ENCODE measurements around the gene MTREX. TPM values are rescaled to one million over a fixed set of nuclear protein-coding genes. Genes with fewer than 3 reads are reported as not detected.

The MTREX gene
- total and polyA plus RNA-seq, 4 donors = 13.0 to 88.4 (median 51.4) TPM

- DNase-seq = no peak
- no peaks in the 10 kb centered on the region for H3K27me3 ChIP-seq (ENCODE audit: control insufficient read depth in 1 of 2, insufficient read depth in 2 of 2, low read length in 1 of 2)
- peaks cover 0 to 3% of the 10 kb centered on the region in 2 donors for H3K36me3 ChIP-seq (ENCODE audit: control insufficient read depth in 1 of 2, insufficient read depth in 2 of 2, low read length in 1 of 2)
- H3K9me3 ChIP-seq (ENCODE audit: control insufficient read depth, low read length) = no peaks in the 10 kb centered on the region
- no peak for ATAC-seq (ENCODE audit: low FRiP score)
- no peak overlapping the region for H3K27ac ChIP-seq (ENCODE audit: low read depth in 1 of 2, low read length in 2 of 2)
- no peak overlapping the region for H3K4me3 ChIP-seq (ENCODE audit: low read length in 2 of 2)
- H3K4me1 ChIP-seq (ENCODE audit: control insufficient read depth in 1 of 2, insufficient read depth in 2 of 2, low read length in 2 of 2) = peaks cover 2 to 3% of the 10 kb centered on the region in 2 donors
- intact Hi-C loops (cut with DNase I) = no loop called here
Observed at GRCh38 chr5:55416306-55416705, 108.5 kb downstream of the MTREX start.

- Histone ChIP-seq H3K4me3 (ENCODE audit: low read length in 2 of 2) (no peak overlapping the region), H3K36me3 (ENCODE audit: control insufficient read depth in 1 of 2, insufficient read depth in 2 of 2, low read length in 1 of 2) (peaks cover 3 to 6% of the 10 kb centered on the region in 2 donors), H3K27ac (ENCODE audit: low read depth in 1 of 2, low read length in 2 of 2) (peak overlapping the region in 1 of 2 donors; percentile 59), H3K4me1 (ENCODE audit: control insufficient read depth in 1 of 2, insufficient read depth in 2 of 2, low read length in 2 of 2) (peaks cover 2 to 3% of the 10 kb centered on the region in 2 donors), H3K27me3 (ENCODE audit: control insufficient read depth in 1 of 2, insufficient read depth in 2 of 2, low read length in 1 of 2) (no peaks in the 10 kb centered on the region), H3K9me3 (ENCODE audit: control insufficient read depth, low read length) (no peaks in the 10 kb centered on the region)
- DNase-seq (no peak), ATAC-seq (ENCODE audit: low FRiP score) (no peak)
- intact Hi-C loops (cut with DNase I) = no loop called here
Observed at GRCh38 chr5:55418994-55419968, 111.5 kb downstream of the MTREX start.

GRCh38 chr5:55421074-55421529 is 113.3 kb downstream of the MTREX start:
- intact Hi-C loops (cut with DNase I) = no loop called here
- peaks cover 6 to 7% of the 10 kb centered on the region in 2 donors for H3K36me3 ChIP-seq (ENCODE audit: control insufficient read depth in 1 of 2, insufficient read depth in 2 of 2, low read length in 1 of 2)
- H3K27ac ChIP-seq (ENCODE audit: low read depth in 1 of 2, low read length in 2 of 2) = peak overlapping the region in 1 of 2 donors; percentile 44

GRCh38 chr5:55426455-55426854 is 118.7 kb downstream of the MTREX start:
- DNase-seq = no peak
- no peaks in the 10 kb centered on the region for H3K27me3 ChIP-seq (ENCODE audit: control insufficient read depth in 1 of 2, insufficient read depth in 2 of 2, low read length in 1 of 2)
- WGBS, 2 donors = 96 to 97% methylated on average over 4 of the region's 4 CpGs
- H3K4me3 ChIP-seq (ENCODE audit: low read length in 2 of 2) = no peak overlapping the region
- ATAC-seq (ENCODE audit: low FRiP score) = no peak
- intact Hi-C loops (cut with DNase I) = no loop called here
- H3K9me3 ChIP-seq (ENCODE audit: control insufficient read depth, low read length) = no peaks in the 10 kb centered on the region
- peaks cover 0 to 5% of the 10 kb centered on the region in 2 donors for H3K4me1 ChIP-seq (ENCODE audit: control insufficient read depth in 1 of 2, insufficient read depth in 2 of 2, low read length in 2 of 2)
- H3K36me3 ChIP-seq (ENCODE audit: control insufficient read depth in 1 of 2, insufficient read depth in 2 of 2, low read length in 1 of 2) = peaks cover 7% of the 10 kb centered on the region in 2 donors
- H3K27ac ChIP-seq (ENCODE audit: low read depth in 1 of 2, low read length in 2 of 2) = no peak overlapping the region

More at GRCh38 chr5:55421074-55421529, 113.3 kb downstream of the MTREX start:
- no peak for ATAC-seq (ENCODE audit: low FRiP score)
- Histone ChIP-seq H3K4me1 (ENCODE audit: control insufficient read depth in 1 of 2, insufficient read depth in 2 of 2, low read length in 2 of 2) (peaks cover 2 to 3% of the 10 kb centered on the region in 2 donors), H3K4me3 (ENCODE audit: low read length in 2 of 2) (no peak overlapping the region), H3K27me3 (ENCODE audit: control insufficient read depth in 1 of 2, insufficient read depth in 2 of 2, low read length in 1 of 2) (no peaks in the 10 kb centered on the region), H3K9me3 (ENCODE audit: control insufficient read depth, low read length) (no peaks in the 10 kb centered on the region)
- 82 to 85% methylated on average over 4 of the region's 4 CpGs for WGBS, 2 donors
- DNase-seq = no peak

- H3K27ac ChIP-seq (ENCODE audit: low read depth in 1 of 2, low read length in 2 of 2) = no peak overlapping the region
- WGBS, 2 donors = 27 to 45% methylated on average over 1 of the region's 1 CpG
Observed at GRCh38 chr5:55427157-55427556, 119.4 kb downstream of the MTREX start.

DNA sequence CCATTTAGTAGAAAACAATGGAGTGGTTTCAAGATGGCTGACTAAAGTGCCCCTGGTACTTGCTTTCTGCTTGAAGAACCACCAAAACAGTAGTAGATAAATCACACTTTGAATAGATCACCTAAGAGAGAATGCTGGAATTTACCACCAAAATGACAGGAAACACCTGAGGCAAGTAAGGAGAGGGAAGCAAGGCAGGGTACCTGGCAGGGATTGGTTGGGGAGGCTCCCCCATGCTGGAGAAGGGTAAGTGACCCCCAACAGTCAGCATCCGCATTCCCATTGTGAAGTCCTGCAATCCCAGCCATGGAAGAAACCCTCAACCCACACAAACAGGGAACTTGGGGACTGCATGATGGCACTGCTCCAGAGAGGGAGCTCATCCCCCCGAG is 121.4 kb downstream of the MTREX start:
- peaks cover 1 to 7% of the 10 kb centered on the region in 2 donors for H3K36me3 ChIP-seq (ENCODE audit: control insufficient read depth in 1 of 2, insufficient read depth in 2 of 2, low read length in 1 of 2)
- H3K4me3 ChIP-seq (ENCODE audit: low read length in 2 of 2) = no peak overlapping the region
- no peak overlapping the region for H3K27ac ChIP-seq (ENCODE audit: low read depth in 1 of 2, low read length in 2 of 2)
- peaks cover 0 to 5% of the 10 kb centered on the region in 2 donors for H3K4me1 ChIP-seq (ENCODE audit: control insufficient read depth in 1 of 2, insufficient read depth in 2 of 2, low read length in 2 of 2)
- no peaks in the 10 kb centered on the region for H3K27me3 ChIP-seq (ENCODE audit: control insufficient read depth in 1 of 2, insufficient read depth in 2 of 2, low read length in 1 of 2)
- intact Hi-C loops (cut with DNase I) = no loop called here
- no peaks in the 10 kb centered on the region for H3K9me3 ChIP-seq (ENCODE audit: control insufficient read depth, low read length)
- ATAC-seq (ENCODE audit: low FRiP score) = peak; percentile 21
- WGBS, 2 donors = 46 to 51% methylated on average over 2 of the region's 2 CpGs
- DNase-seq = no peak

More at GRCh38 chr5:55427157-55427556, 119.4 kb downstream of the MTREX start:
- Histone ChIP-seq H3K36me3 (ENCODE audit: control insufficient read depth in 1 of 2, insufficient read depth in 2 of 2, low read length in 1 of 2) (peaks cover 7% of the 10 kb centered on the region in 2 donors), H3K27me3 (ENCODE audit: control insufficient read depth in 1 of 2, insufficient read depth in 2 of 2, low read length in 1 of 2) (no peaks in the 10 kb centered on the region), H3K4me1 (ENCODE audit: control insufficient read depth in 1 of 2, insufficient read depth in 2 of 2, low read length in 2 of 2) (peaks cover 0 to 5% of the 10 kb centered on the region in 2 donors), H3K4me3 (ENCODE audit: low read length in 2 of 2) (no peak overlapping the region), H3K9me3 (ENCODE audit: control insufficient read depth, low read length) (no peaks in the 10 kb centered on the region)
- intact Hi-C loops (cut with DNase I) = no loop called here
- DNase-seq (peak in 1 of 2 donors; percentile 61), ATAC-seq (ENCODE audit: low FRiP score) (peak; percentile 60)

DNA sequence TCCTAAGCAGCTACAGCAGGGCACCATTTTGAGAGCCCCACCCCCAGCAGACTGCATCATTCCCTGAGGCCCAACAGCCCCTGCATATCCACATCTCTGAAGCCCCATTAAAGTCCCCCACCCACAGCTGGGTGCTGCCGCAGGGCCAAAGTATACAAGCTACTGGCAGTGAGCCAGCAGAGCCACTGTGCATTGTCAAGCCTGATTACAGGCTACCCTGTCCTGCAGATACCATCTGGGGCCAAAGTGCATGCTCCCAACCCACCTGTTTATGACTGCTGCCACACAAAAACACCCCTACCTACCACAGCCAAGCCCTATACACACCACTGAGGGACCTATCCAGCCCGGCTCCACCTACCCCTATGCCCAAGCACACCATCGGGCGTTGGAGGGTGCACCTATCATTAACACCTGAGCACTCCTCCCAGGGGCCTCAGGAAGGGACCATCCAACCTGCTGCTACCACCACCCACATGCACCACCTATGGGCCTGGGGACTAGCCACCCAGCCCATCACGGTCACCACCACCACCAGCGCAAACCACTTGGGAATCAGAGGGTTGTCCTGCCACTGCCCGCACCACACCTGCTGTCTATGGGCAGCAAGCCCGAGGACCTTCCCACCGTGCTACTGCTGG is 121.9 kb downstream of the MTREX start:
- WGBS, 2 donors = 91 to 94% methylated on average over 9 of the region's 9 CpGs
- intact Hi-C loops (cut with DNase I) = no loop called here
- H3K36me3 ChIP-seq (ENCODE audit: control insufficient read depth in 1 of 2, insufficient read depth in 2 of 2, low read length in 1 of 2) = peaks cover 0 to 7% of the 10 kb centered on the region in 2 donors
- H3K4me3 ChIP-seq (ENCODE audit: low read length in 2 of 2) = no peak overlapping the region
- ATAC-seq (ENCODE audit: low FRiP score) (peak; percentile 34), DNase-seq (no peak)
- peaks cover 0 to 5% of the 10 kb centered on the region in 2 donors for H3K4me1 ChIP-seq (ENCODE audit: control insufficient read depth in 1 of 2, insufficient read depth in 2 of 2, low read length in 2 of 2)
- no peaks in the 10 kb centered on the region for H3K9me3 ChIP-seq (ENCODE audit: control insufficient read depth, low read length)
- H3K27me3 ChIP-seq (ENCODE audit: control insufficient read depth in 1 of 2, insufficient read depth in 2 of 2, low read length in 1 of 2) = no peaks in the 10 kb centered on the region
- no peak overlapping the region for H3K27ac ChIP-seq (ENCODE audit: low read depth in 1 of 2, low read length in 2 of 2)

- WGBS, 2 donors = 94% methylated on average over 4 of the region's 4 CpGs
Observed at GRCh38 chr5:55432549-55432948, 124.8 kb downstream of the MTREX start.

More at GRCh38 chr5:55432549-55432948, 124.8 kb downstream of the MTREX start:
- H3K4me3 ChIP-seq (ENCODE audit: low read length in 2 of 2) = no peak overlapping the region
- intact Hi-C loops (cut with DNase I) = no loop called here
- peaks cover 0 to 4% of the 10 kb centered on the region in 2 donors for H3K36me3 ChIP-seq (ENCODE audit: control insufficient read depth in 1 of 2, insufficient read depth in 2 of 2, low read length in 1 of 2)
- no peaks in the 10 kb centered on the region for H3K9me3 ChIP-seq (ENCODE audit: control insufficient read depth, low read length)
- DNase-seq (no peak), ATAC-seq (ENCODE audit: low FRiP score) (no peak)
- no peak overlapping the region for H3K27ac ChIP-seq (ENCODE audit: low read depth in 1 of 2, low read length in 2 of 2)
- H3K27me3 ChIP-seq (ENCODE audit: control insufficient read depth in 1 of 2, insufficient read depth in 2 of 2, low read length in 1 of 2) = no peaks in the 10 kb centered on the region
- H3K4me1 ChIP-seq (ENCODE audit: control insufficient read depth in 1 of 2, insufficient read depth in 2 of 2, low read length in 2 of 2) = peaks cover 0 to 11% of the 10 kb centered on the region in 2 donors
